Endothelial cell of umbilical vein (primary cell): Measurements from ENCODE around the gene RSPRY1. TPM values are rescaled to one million over a fixed set of nuclear protein-coding genes. Genes with fewer than 3 reads are reported as not detected.

ENCODE experiments used
- BruUV-seq: library from RNA; stranded (reverse); fragments of 400-500 nt; replicated peaks from 2 replicates; lab custom pipeline; 2021; lab: Mats Ljungman, UMichigan
- CTCF ChIA-PET: fragments of 300-600, 350-600 bp; sonication (Branson Sonifier 250); formaldehyde crosslinking; loops from one replicate; lab custom pipeline; 2021; ENCODE audit warnings: antibody characterized with exemption, inconsistent platforms; lab: Charles Lee
- POLR2A ChIA-PET: fragments of 300-600, 350-600 bp; sonication (Branson Sonifier 250); formaldehyde crosslinking; loops from one replicate; lab custom pipeline; 2021; ENCODE audit warnings: antibody characterized with exemption, inconsistent platforms; lab: Charles Lee
- DNase-seq: peaks from one replicate; pipeline ENCODE4 v3.0.0-alpha.2; 2011; ENCODE audit warnings: low read depth, low spot score
- FAIRE-seq: peaks from 2 replicates; lab custom pipeline; 2011; peaks lifted over from hg19 to GRCh38; lab: Jason Lieb, UNC
- H2AFZ ChIP-seq: 2 replicates; pipeline ENCODE4 v1.6.0; 2012; ENCODE audit warnings: low read depth, low read length, control low read depth, inconsistent platforms
- H3K27ac ChIP-seq: 2 replicates; pipeline ENCODE4 v1.5.1; 2011; ENCODE audit warnings: low read depth, mild to moderate bottlenecking, control low read depth, low read length, moderate library complexity; ENCODE audit not compliant: insufficient read depth
- H3K27me3 ChIP-seq, 2 experiments: 2 replicates each; pipeline versions ENCODE4 v1.6.0 to v1.6.1; 2011; ENCODE audit warnings: low read length in 2 of 2, mixed read lengths in 1 of 2; ENCODE audit not compliant: control insufficient read depth in 2 of 2, insufficient read depth in 2 of 2
- H3K36me3 ChIP-seq, 2 experiments: 2 replicates in 1 of 2; 3 replicates in 1 of 2; pipeline ENCODE4 v1.5.1; 2011; ENCODE audit warnings: low read length in 2 of 2, mild to moderate bottlenecking in 1 of 2, moderate library complexity in 1 of 2; ENCODE audit not compliant: control insufficient read depth in 2 of 2, insufficient read depth in 2 of 2; ENCODE audit errors: extremely low read depth in 1 of 2
- H3K4me1 ChIP-seq: 3 replicates; pipeline ENCODE4 v1.5.1; 2011; ENCODE audit warnings: mild to moderate bottlenecking, low read length; ENCODE audit not compliant: control insufficient read depth, insufficient read depth; ENCODE audit errors: extremely low read depth
- H3K4me2 ChIP-seq: 2 replicates; pipeline ENCODE4 v1.6.1; 2011; ENCODE audit warnings: low read length, control low read depth, mixed read lengths; ENCODE audit not compliant: insufficient read depth
- H3K4me3 ChIP-seq, 3 experiments: fragments of 200-600 bp in 1 of 3; sonication (generic), shearing (Covaris generic) in 1 of 3; replicated peaks in 1 of 3; 2 replicates each; pipeline ENCODE4 v1.5.1; 2011 to 2016; ENCODE audit warnings: control low read depth in 3 of 3, low read length in 3 of 3, mild to moderate bottlenecking in 2 of 3, inconsistent platforms in 1 of 3, low read depth in 1 of 3, moderate library complexity in 1 of 3; ENCODE audit not compliant: insufficient read depth in 1 of 3
- H3K79me2 ChIP-seq: 2 replicates; pipeline ENCODE4 v1.6.0; 2012; ENCODE audit warnings: low read length, inconsistent platforms; ENCODE audit not compliant: control insufficient read depth, insufficient read depth
- H3K9ac ChIP-seq: replicated peaks from 2 replicates; pipeline ENCODE3; 2011; ENCODE audit warnings: low read length, control low read depth; ENCODE audit not compliant: insufficient read depth; ENCODE audit errors: extremely low read depth
- H3K9me1 ChIP-seq: replicated peaks from 3 replicates; pipeline ENCODE4 v1.6.0; 2011; ENCODE audit warnings: mild to moderate bottlenecking, low read length; ENCODE audit not compliant: control insufficient read depth, insufficient read depth; ENCODE audit errors: extremely low read depth
- H3K9me3 ChIP-seq: replicated peaks from 2 replicates; pipeline ENCODE4 v1.5.1; 2012; ENCODE audit warnings: low read length, inconsistent platforms; ENCODE audit not compliant: control insufficient read depth, insufficient read depth
- H4K20me1 ChIP-seq: replicated peaks from 2 replicates; pipeline ENCODE3; 2011; ENCODE audit warnings: mild to moderate bottlenecking, low read length; ENCODE audit not compliant: control insufficient read depth, insufficient read depth; ENCODE audit errors: extremely low read depth
- EZH2 ChIP-seq: IDR thresholded peaks from 2 replicates; pipeline ENCODE4 v1.6.1; 2012; ENCODE audit warnings: borderline replicate concordance, low read depth, mild to moderate bottlenecking, moderate library complexity, low read length, inconsistent platforms; ENCODE audit not compliant: severe bottlenecking
- FOS ChIP-seq: IDR thresholded peaks from 2 replicates; pipeline ENCODE4 v1.6.1; 2011; ENCODE audit warnings: mild to moderate bottlenecking, low read length, moderate library complexity, borderline replicate concordance; ENCODE audit not compliant: insufficient read depth
- GATA2 ChIP-seq: IDR thresholded peaks from 2 replicates; pipeline ENCODE4 v1.7.0; 2011; ENCODE audit warnings: low read depth, mild to moderate bottlenecking, moderate library complexity, mixed read lengths, low read length; ENCODE audit not compliant: insufficient read length, insufficient read depth
- JUN ChIP-seq: IDR thresholded peaks from 2 replicates; pipeline ENCODE4 v1.6.1; 2011; ENCODE audit warnings: borderline replicate concordance, low read depth; ENCODE audit not compliant: insufficient read length, insufficient read depth
- POLR2A ChIP-seq: IDR thresholded peaks from 2 replicates; pipeline ENCODE4 v1.6.1; 2012; ENCODE audit warnings: low read depth, mild to moderate bottlenecking, control low read depth, low read length
- dilution Hi-C: fragments of 300-500 bp; cut with MboI; formaldehyde crosslinking; loops from one replicate; pipeline ENCODE4 v1.15.0; 2019; ENCODE audit warnings: low sequenced_read_pairs; ENCODE audit not compliant: extremely low pct_ligation_motif_present
- intact Hi-C: fragments of 100-400 bp; cut with micrococcal nuclease; formaldehyde crosslinking; loops from one replicate; pipeline ENCODE4 v1.10.0; 2022
- polyA plus RNA-seq, 4 experiments: library from polyadenylated mRNA; depleted of rRNA in 3 of 4; stranded (reverse) in 3 of 4; unstranded in 1 of 4; fragments of >200 nt; gene quantifications; 2 replicates each; pipeline versions ENCODE4 v1.2.1 to v1.2.3, GENCODE V29; 2011 to 2012; ENCODE audit warnings: missing spikeins in 1 of 4
- total RNA-seq: library from RNA; stranded (reverse); gene quantifications from 2 replicates; pipeline ENCODE4 v1.2.3, GENCODE V29; 2021
- TF ChIP-seq, protein P1 (sequence below), 2 donors: IDR thresholded peaks; 1 replicate in 1 of 2; 2 replicates in 1 of 2; pipeline ENCODE4 v1.5.1; 2011; ENCODE audit warnings: low read length in 2 of 2, mild to moderate bottlenecking in 2 of 2, moderate library complexity in 2 of 2, control low read depth in 1 of 2, inconsistent platforms in 1 of 2, low read depth in 1 of 2; ENCODE audit not compliant: insufficient read depth in 1 of 2; ENCODE audit errors: extremely low read depth in 1 of 2
- TF ChIP-seq, protein P2 (sequence below): IDR thresholded peaks from 2 replicates; pipeline ENCODE4 v1.6.1; 2011; ENCODE audit not compliant: insufficient read depth, insufficient read length

The RSPRY1 gene
- total and polyA plus RNA-seq, 2 donors (not counting 3 experiments of a cell fraction or from before 2014, with no cell fraction given): 28.5 to 55.1 TPM

DNA sequence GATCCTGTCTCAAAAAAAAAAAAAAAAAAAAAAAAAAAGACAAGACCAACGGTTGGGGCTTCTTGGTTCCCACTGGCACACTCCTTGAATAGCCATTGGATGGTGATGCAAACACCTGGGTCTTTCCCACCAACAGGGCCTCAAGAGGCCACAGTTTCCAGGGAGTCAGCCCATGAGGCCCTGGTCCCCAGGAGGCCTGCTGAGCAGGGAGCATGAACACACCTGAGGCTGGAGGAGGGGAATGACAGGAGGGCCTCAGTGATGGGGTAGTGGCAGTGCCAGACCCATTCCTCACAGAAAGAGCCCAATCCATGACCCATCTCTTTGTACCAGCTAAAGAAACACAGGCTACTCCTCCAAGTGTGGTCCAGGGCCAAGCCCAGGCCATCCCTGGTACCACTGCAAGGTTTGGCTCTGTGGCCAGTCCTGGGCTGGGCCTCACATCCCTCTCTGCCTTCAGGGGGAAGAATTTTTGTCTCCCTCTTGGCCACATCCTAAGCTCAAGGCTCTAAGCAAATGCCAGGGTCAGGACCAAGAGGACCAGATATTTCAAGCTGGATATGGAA, 72.9 kb downstream of the RSPRY1 start:
- Histone ChIP-seq H3K9me1 (no peaks in the 10 kb centered on the region), H3K9ac (no peak overlapping the region), H3K4me3 (no peak overlapping the region), H3K4me1 (peaks cover 24% of the 10 kb centered on the region), H3K27me3 (no peaks in the 10 kb centered on the region), H3K79me2 (no peaks in the 10 kb centered on the region), H3K9me3 (no peaks in the 10 kb centered on the region), H3K27ac (no peak overlapping the region), H3K36me3 (no peaks in the 10 kb centered on the region), H4K20me1 (no peaks in the 10 kb centered on the region), H3K4me2 (no peak overlapping the region), H2AFZ (no peak overlapping the region)
- BruUV-seq: no TSS peak
- DNase-seq: no peak
- TF ChIP-seq, protein P1, sequence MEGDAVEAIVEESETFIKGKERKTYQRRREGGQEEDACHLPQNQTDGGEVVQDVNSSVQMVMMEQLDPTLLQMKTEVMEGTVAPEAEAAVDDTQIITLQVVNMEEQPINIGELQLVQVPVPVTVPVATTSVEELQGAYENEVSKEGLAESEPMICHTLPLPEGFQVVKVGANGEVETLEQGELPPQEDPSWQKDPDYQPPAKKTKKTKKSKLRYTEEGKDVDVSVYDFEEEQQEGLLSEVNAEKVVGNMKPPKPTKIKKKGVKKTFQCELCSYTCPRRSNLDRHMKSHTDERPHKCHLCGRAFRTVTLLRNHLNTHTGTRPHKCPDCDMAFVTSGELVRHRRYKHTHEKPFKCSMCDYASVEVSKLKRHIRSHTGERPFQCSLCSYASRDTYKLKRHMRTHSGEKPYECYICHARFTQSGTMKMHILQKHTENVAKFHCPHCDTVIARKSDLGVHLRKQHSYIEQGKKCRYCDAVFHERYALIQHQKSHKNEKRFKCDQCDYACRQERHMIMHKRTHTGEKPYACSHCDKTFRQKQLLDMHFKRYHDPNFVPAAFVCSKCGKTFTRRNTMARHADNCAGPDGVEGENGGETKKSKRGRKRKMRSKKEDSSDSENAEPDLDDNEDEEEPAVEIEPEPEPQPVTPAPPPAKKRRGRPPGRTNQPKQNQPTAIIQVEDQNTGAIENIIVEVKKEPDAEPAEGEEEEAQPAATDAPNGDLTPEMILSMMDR (IDR thresholded peaks at IDR 0.05; ENCODE audit: extremely low read depth in 1 of 2, insufficient read depth in 1 of 2, low read depth in 1 of 2, low read length in 2 of 2): no peak
- TF ChIP-seq GATA2 (no peak), EZH2 (no peak), FOS (no peak), POLR2A (no peak), JUN (no peak)
- TF ChIP-seq, protein P2, sequence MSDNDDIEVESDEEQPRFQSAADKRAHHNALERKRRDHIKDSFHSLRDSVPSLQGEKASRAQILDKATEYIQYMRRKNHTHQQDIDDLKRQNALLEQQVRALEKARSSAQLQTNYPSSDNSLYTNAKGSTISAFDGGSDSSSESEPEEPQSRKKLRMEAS: no peak
- ChIA-PET POLR2A (interaction anchor here (0.7 kb wide), 1 partner anchor 9 kb away, joined by 5 read pairs; no protein-coding TSS in a partner anchor), CTCF (interaction anchor here (2.0 to 2.6 kb wide), 2 partner anchors 12 to 41 kb away, joined by 8 to 18 read pairs; partner anchors contain the start of gene ARL2BP)
- dilution Hi-C loops: no loop called here
- intact Hi-C loops: no loop called here
- no peak for FAIRE-seq
